Activated naive CD4-positive, alpha-beta T cell treated with anti-CD3 and anti-CD28 coated beads, Interleukin-2, amount 10 ng/mL, durations not matched to agents 7 days and 5 days (primary cell): ENCODE data around the gene DIAPH3.

Experiments
- CTCF ChIA-PET: fragments of 350-600 bp; sonication (Branson Sonifier 250); formaldehyde crosslinking; loops from one replicate; lab custom pipeline; 2021; ENCODE audit warnings: antibody characterized with exemption; lab: Charles Lee
- DNase-seq: peaks from one replicate; pipeline ENCODE4 v3.0.0-alpha.2; 2020
- H3K27ac Mint-ChIP-seq: one replicate; pipeline ENCODE4 v1.8.0; 2021; ENCODE audit warnings: mild to moderate bottlenecking, moderate library complexity, mixed read lengths
- H3K27me3 Mint-ChIP-seq: one replicate; pipeline ENCODE4 v1.8.0; 2021; ENCODE audit warnings: mild to moderate bottlenecking, mixed read lengths
- H3K36me3 Mint-ChIP-seq: one replicate; pipeline ENCODE4 v1.8.0; 2021; ENCODE audit warnings: mixed read lengths
- H3K4me1 Mint-ChIP-seq: one replicate; pipeline ENCODE4 v1.8.0; 2021; ENCODE audit warnings: mixed read lengths
- H3K4me3 Mint-ChIP-seq: one replicate; pipeline ENCODE4 v1.8.0; 2021; ENCODE audit warnings: mild to moderate bottlenecking, moderate library complexity, mixed read lengths
- H3K9me3 Mint-ChIP-seq: one replicate; pipeline ENCODE4 v1.8.0; 2021; ENCODE audit warnings: mixed read lengths

The DIAPH3 gene

GRCh38 chr13:60169239-60170031 is 5.7 kb upstream of the DIAPH3 start:
- Mint-ChIP-seq H3K36me3 (no peaks in the 10 kb centered on the region), H3K4me3 (no peak overlapping the region), H3K9me3 (no peaks in the 10 kb centered on the region), H3K27ac (no peak overlapping the region), H3K4me1 (peaks cover 14% of the 10 kb centered on the region), H3K27me3 (peaks cover 3% of the 10 kb centered on the region)
- DNase-seq: no peak
- CTCF ChIA-PET: no interaction called here

GRCh38 chr13:60167121-60167520 is 3.4 kb upstream of the DIAPH3 start:
- H3K27ac Mint-ChIP-seq: no peak overlapping the region
- peaks cover 31% of the 10 kb centered on the region for H3K4me1 Mint-ChIP-seq
- no peak overlapping the region for H3K4me3 Mint-ChIP-seq
- H3K9me3 Mint-ChIP-seq: no peaks in the 10 kb centered on the region
- CTCF ChIA-PET: no interaction called here
- DNase-seq: no peak
- no peaks in the 10 kb centered on the region for H3K27me3 Mint-ChIP-seq
- H3K36me3 Mint-ChIP-seq: peaks cover 5% of the 10 kb centered on the region

- H3K4me3 Mint-ChIP-seq: peak overlapping the region; percentile 81
- no peak for DNase-seq
- no peaks in the 10 kb centered on the region for H3K27me3 Mint-ChIP-seq
- CTCF ChIA-PET: no interaction called here
- no peak overlapping the region for H3K27ac Mint-ChIP-seq
- H3K9me3 Mint-ChIP-seq: no peaks in the 10 kb centered on the region
- peaks cover 14% of the 10 kb centered on the region for H3K36me3 Mint-ChIP-seq
- peaks cover 42% of the 10 kb centered on the region for H3K4me1 Mint-ChIP-seq
Observed at GRCh38 chr13:60165391-60166099, 1.8 kb upstream of the DIAPH3 start.

GRCh38 chr13:60164234-60164889 is 634 bp upstream of the DIAPH3 start:
- no peaks in the 10 kb centered on the region for H3K27me3 Mint-ChIP-seq
- peaks cover 42% of the 10 kb centered on the region for H3K4me1 Mint-ChIP-seq
- no peaks in the 10 kb centered on the region for H3K9me3 Mint-ChIP-seq
- peak overlapping the region; percentile 90 for H3K27ac Mint-ChIP-seq
- H3K4me3 Mint-ChIP-seq: peak overlapping the region; percentile 81
- H3K36me3 Mint-ChIP-seq: peaks cover 14% of the 10 kb centered on the region
- DNase-seq: no peak
- CTCF ChIA-PET: no interaction called here

GRCh38 chr13:60162096-60162495 is 1.6 kb downstream of the DIAPH3 start:
- peaks cover 2% of the 10 kb centered on the region for H3K9me3 Mint-ChIP-seq
- peak overlapping the region; percentile 81 for H3K4me3 Mint-ChIP-seq
- H3K4me1 Mint-ChIP-seq: peaks cover 42% of the 10 kb centered on the region
- H3K36me3 Mint-ChIP-seq: peaks cover 20% of the 10 kb centered on the region
- no peak for DNase-seq
- CTCF ChIA-PET: no interaction called here
- H3K27ac Mint-ChIP-seq: no peak overlapping the region
- no peaks in the 10 kb centered on the region for H3K27me3 Mint-ChIP-seq

- Mint-ChIP-seq H3K4me3 (no peak overlapping the region), H3K9me3 (peaks cover 2% of the 10 kb centered on the region), H3K27ac (no peak overlapping the region), H3K36me3 (peaks cover 31% of the 10 kb centered on the region), H3K4me1 (peaks cover 23% of the 10 kb centered on the region), H3K27me3 (no peaks in the 10 kb centered on the region)
- CTCF ChIA-PET: no interaction called here
- no peak for DNase-seq
Observed at GRCh38 chr13:60158321-60158801, 5.4 kb downstream of the DIAPH3 start.

GRCh38 chr13:60155978-60156377 is 7.8 kb downstream of the DIAPH3 start:
- CTCF ChIA-PET: interaction anchor here (1.0 kb wide), 1 partner anchor 476 kb away, joined by 3 read pairs; no protein-coding TSS in a partner anchor
- peaks cover under 1% of the 10 kb centered on the region for H3K4me1 Mint-ChIP-seq
- H3K27ac Mint-ChIP-seq: no peak overlapping the region
- no peaks in the 10 kb centered on the region for H3K27me3 Mint-ChIP-seq
- H3K36me3 Mint-ChIP-seq: peaks cover 20% of the 10 kb centered on the region
- no peak overlapping the region for H3K4me3 Mint-ChIP-seq
- no peak for DNase-seq
- H3K9me3 Mint-ChIP-seq: peaks cover 2% of the 10 kb centered on the region

- peaks cover 16% of the 10 kb centered on the region for H3K36me3 Mint-ChIP-seq
- peaks cover 3% of the 10 kb centered on the region for H3K4me1 Mint-ChIP-seq
- peaks cover 2% of the 10 kb centered on the region for H3K9me3 Mint-ChIP-seq
- H3K27ac Mint-ChIP-seq: no peak overlapping the region
- CTCF ChIA-PET: no interaction called here
- no peak overlapping the region for H3K4me3 Mint-ChIP-seq
- no peak for DNase-seq
- no peaks in the 10 kb centered on the region for H3K27me3 Mint-ChIP-seq
Observed at GRCh38 chr13:60152904-60153303, 10.8 kb downstream of the DIAPH3 start.

GRCh38 chr13:60152114-60152513 is 11.6 kb downstream of the DIAPH3 start:
- peaks cover 3% of the 10 kb centered on the region for H3K4me1 Mint-ChIP-seq
- H3K9me3 Mint-ChIP-seq: no peaks in the 10 kb centered on the region
- CTCF ChIA-PET: no interaction called here
- no peak for DNase-seq
- peaks cover 13% of the 10 kb centered on the region for H3K36me3 Mint-ChIP-seq
- no peak overlapping the region for H3K4me3 Mint-ChIP-seq
- no peaks in the 10 kb centered on the region for H3K27me3 Mint-ChIP-seq
- no peak overlapping the region for H3K27ac Mint-ChIP-seq

- Mint-ChIP-seq H3K27me3 (no peaks in the 10 kb centered on the region), H3K27ac (no peak overlapping the region), H3K36me3 (peaks cover 5% of the 10 kb centered on the region), H3K4me1 (peaks cover 3% of the 10 kb centered on the region), H3K4me3 (no peak overlapping the region), H3K9me3 (no peaks in the 10 kb centered on the region)
- CTCF ChIA-PET: no interaction called here
- no peak for DNase-seq
Observed at GRCh38 chr13:60150538-60150937, 13.2 kb downstream of the DIAPH3 start.

- peaks cover 12% of the 10 kb centered on the region for H3K4me1 Mint-ChIP-seq
- no peak for DNase-seq
- H3K27ac Mint-ChIP-seq: no peak overlapping the region
Observed at GRCh38 chr13:60148918-60149317, 14.8 kb downstream of the DIAPH3 start.

GRCh38 chr13:60147361-60147760 is 16.4 kb downstream of the DIAPH3 start:
- Mint-ChIP-seq H3K4me1 (peaks cover 13% of the 10 kb centered on the region), H3K27ac (no peak overlapping the region), H3K36me3 (peaks cover 7% of the 10 kb centered on the region), H3K27me3 (no peaks in the 10 kb centered on the region), H3K9me3 (no peaks in the 10 kb centered on the region), H3K4me3 (no peak overlapping the region)
- CTCF ChIA-PET: no interaction called here
- no peak for DNase-seq

More at GRCh38 chr13:60148918-60149317, 14.8 kb downstream of the DIAPH3 start:
- no peak overlapping the region for H3K4me3 Mint-ChIP-seq
- CTCF ChIA-PET: no interaction called here
- no peaks in the 10 kb centered on the region for H3K9me3 Mint-ChIP-seq
- no peaks in the 10 kb centered on the region for H3K27me3 Mint-ChIP-seq
- peaks cover 2% of the 10 kb centered on the region for H3K36me3 Mint-ChIP-seq

- CTCF ChIA-PET: no interaction called here
- H3K27me3 Mint-ChIP-seq: no peaks in the 10 kb centered on the region
- peaks cover 7% of the 10 kb centered on the region for H3K36me3 Mint-ChIP-seq
- peaks cover 13% of the 10 kb centered on the region for H3K4me1 Mint-ChIP-seq
- no peaks in the 10 kb centered on the region for H3K9me3 Mint-ChIP-seq
- no peak for DNase-seq
- no peak overlapping the region for H3K27ac Mint-ChIP-seq
- no peak overlapping the region for H3K4me3 Mint-ChIP-seq
Observed at GRCh38 chr13:60146471-60146870, 17.3 kb downstream of the DIAPH3 start.

GRCh38 chr13:60143775-60144174 is 20.0 kb downstream of the DIAPH3 start:
- H3K4me3 Mint-ChIP-seq: no peak overlapping the region
- H3K4me1 Mint-ChIP-seq: peaks cover 10% of the 10 kb centered on the region
- H3K36me3 Mint-ChIP-seq: peaks cover 7% of the 10 kb centered on the region
- DNase-seq: no peak
- H3K9me3 Mint-ChIP-seq: no peaks in the 10 kb centered on the region
- no peaks in the 10 kb centered on the region for H3K27me3 Mint-ChIP-seq
- CTCF ChIA-PET: no interaction called here
- no peak overlapping the region for H3K27ac Mint-ChIP-seq
